GM19193 (cell line): ENCODE data around the gene IMMP2L.

Experiments
- POLR2A ChIP-seq: IDR thresholded peaks from 4 replicates; pipeline ENCODE4 v1.6.1; 2011; ENCODE audit not compliant: insufficient read depth, insufficient read length; ENCODE audit errors: extremely low read depth

Gene IMMP2L

GRCh38 chr7:111238886-111239285, 323.4 kb downstream of the IMMP2L start:
- TF ChIP-seq POLR2A: no peak

- TF ChIP-seq POLR2A: no peak
Measured at GRCh38 chr7:111235709-111236108, 326.6 kb downstream of the IMMP2L start.

- TF ChIP-seq POLR2A: no peak
Measured at GRCh38 chr7:111232249-111233084, 329.8 kb downstream of the IMMP2L start.

- TF ChIP-seq POLR2A: no peak
Measured at GRCh38 chr7:111229916-111230315, 332.4 kb downstream of the IMMP2L start.

- no peak for TF ChIP-seq POLR2A
Measured at GRCh38 chr7:111229181-111229740, 333.0 kb downstream of the IMMP2L start.

- TF ChIP-seq POLR2A: no peak
Measured at GRCh38 chr7:111228437-111228836, 333.9 kb downstream of the IMMP2L start.

GRCh38 chr7:111226800-111227199, 335.5 kb downstream of the IMMP2L start:
- no peak for TF ChIP-seq POLR2A

GRCh38 chr7:111224354-111225231, 337.7 kb downstream of the IMMP2L start:
- no peak for TF ChIP-seq POLR2A

- TF ChIP-seq POLR2A: no peak
Measured at GRCh38 chr7:111223802-111224253, 338.5 kb downstream of the IMMP2L start.

- TF ChIP-seq POLR2A: no peak
Measured at GRCh38 chr7:111215550-111215949, 346.7 kb downstream of the IMMP2L start.

GRCh38 chr7:111212857-111213523, 349.3 kb downstream of the IMMP2L start:
- no peak for TF ChIP-seq POLR2A

GRCh38 chr7:111210996-111211395, 351.3 kb downstream of the IMMP2L start:
- no peak for TF ChIP-seq POLR2A

GRCh38 chr7:111210043-111210442, 352.2 kb downstream of the IMMP2L start:
- no peak for TF ChIP-seq POLR2A

- no peak for TF ChIP-seq POLR2A
Measured at GRCh38 chr7:111205251-111205650, 357.0 kb downstream of the IMMP2L start.

GRCh38 chr7:111202321-111202720, 360.0 kb downstream of the IMMP2L start:
- TF ChIP-seq POLR2A: no peak
